C4-2B (cell line): Measurements from ENCODE around the gene TARBP2.

Source experiments
- CTCF ChIP-seq: fragments of 450-650 bp; conservative IDR thresholded peaks from 2 replicates; pipeline ENCODE4 v1.5.1; 2017; ENCODE audit warnings: mild to moderate bottlenecking
- ZFX ChIP-seq: fragments of 450-650 bp; IDR thresholded peaks from 2 replicates; pipeline ENCODE4 v1.6.1; 2017

DNA sequence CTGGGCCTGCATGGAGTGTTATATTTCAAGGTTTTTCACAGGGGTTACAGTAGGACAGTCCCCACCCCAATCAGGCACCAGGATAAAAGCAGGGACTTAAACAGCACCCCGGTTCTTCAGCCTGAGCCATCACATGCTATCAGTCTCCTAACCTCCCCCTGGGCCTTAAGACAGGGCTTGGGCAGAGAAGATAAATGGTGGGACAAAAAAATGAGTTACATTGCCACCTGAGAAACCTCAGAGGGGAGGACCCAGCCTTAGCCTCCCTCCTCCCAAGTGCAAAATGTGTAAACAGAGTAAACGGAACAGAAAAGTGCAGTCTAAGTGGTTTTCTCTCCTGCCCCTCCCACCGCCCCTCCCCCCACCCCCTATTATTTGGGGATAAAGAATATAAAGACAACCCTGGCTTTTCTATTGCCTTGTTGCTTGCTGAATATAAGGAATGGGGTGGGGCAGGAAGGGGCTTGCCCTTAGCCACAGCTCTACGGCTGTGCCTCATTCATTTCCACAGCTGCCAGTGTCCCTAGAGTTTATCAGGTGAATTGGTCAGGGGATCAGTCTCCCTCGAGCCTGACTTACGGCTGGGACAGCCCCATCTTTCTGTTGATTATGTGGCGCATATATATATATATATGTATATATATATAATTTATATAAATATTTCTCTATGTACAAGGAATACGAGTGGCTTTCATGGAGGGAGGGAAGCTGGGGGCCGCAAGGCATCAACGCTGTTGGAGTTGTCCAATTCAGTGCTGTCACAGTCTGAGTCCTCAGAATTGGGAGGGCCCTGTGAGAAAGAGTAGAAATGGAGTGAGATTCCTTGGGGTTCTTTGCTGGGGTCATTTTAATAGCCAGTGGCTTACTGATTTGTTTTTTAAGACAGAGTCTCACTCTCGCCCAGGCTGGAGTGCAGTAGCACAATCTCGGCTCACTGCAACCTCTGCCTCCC is 20.3 kb upstream of the TARBP2 start:
- TF ChIP-seq CTCF (no peak), ZFX (no peak)
